Left renal pelvis (tissue), 4 donors: Measurements from ENCODE around the gene MAGEA10. TPM values are rescaled to one million over a fixed set of nuclear protein-coding genes. Genes with fewer than 3 reads are reported as not detected.
"Not testable (repeated sequence)": the region's sequence is repeated elsewhere in the genome, so short reads cannot be mapped to it uniquely, and the experiment has no call there.

Source experiments
- DNase-seq, 4 donors: peaks; one replicate each; pipeline ENCODE4 v3.0.0-alpha.2; 2013; ENCODE audit warnings: low read depth in 4 of 4, low spot score in 3 of 4
- polyA plus RNA-seq, 4 donors: library from polyadenylated mRNA; unstranded; fragments of 120-200 nt; gene quantifications; one replicate each; pipeline ENCODE4 v1.2.1, GENCODE V29; 2013; ENCODE audit not compliant: insufficient read length in 4 of 4

The MAGEA10 gene
- polyA plus RNA-seq = under 1 TPM in 1 of 4 donors, not detected in 3; 0.11 TPM

DNA sequence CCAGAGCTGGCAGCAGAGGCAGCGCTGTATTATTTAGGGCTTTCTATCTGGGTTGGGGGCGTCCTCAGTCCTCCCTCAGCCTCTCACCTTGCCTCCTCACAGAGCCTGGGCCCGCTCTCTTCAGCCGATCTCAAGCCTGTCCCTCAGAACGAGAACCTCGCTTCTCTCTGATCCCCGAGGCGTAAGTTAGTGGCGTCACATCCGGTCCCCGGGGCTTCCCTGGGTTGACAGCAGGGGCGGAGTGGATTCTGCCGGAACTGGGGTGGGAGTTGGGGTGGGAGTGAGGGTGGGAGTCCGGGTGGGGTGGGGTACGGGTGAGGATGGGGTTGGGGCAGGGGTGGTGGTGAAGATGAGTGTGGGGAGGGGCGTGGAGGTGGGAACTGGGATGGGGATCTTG, at the start of gene MAGEA10:
TSS of gene MAGEA10 (minus strand) at position 190 of the 397 bp plus-strand sequence. CDS start 2,957 bp downstream, outside the sequence.
- no peak for DNase-seq

DNA sequence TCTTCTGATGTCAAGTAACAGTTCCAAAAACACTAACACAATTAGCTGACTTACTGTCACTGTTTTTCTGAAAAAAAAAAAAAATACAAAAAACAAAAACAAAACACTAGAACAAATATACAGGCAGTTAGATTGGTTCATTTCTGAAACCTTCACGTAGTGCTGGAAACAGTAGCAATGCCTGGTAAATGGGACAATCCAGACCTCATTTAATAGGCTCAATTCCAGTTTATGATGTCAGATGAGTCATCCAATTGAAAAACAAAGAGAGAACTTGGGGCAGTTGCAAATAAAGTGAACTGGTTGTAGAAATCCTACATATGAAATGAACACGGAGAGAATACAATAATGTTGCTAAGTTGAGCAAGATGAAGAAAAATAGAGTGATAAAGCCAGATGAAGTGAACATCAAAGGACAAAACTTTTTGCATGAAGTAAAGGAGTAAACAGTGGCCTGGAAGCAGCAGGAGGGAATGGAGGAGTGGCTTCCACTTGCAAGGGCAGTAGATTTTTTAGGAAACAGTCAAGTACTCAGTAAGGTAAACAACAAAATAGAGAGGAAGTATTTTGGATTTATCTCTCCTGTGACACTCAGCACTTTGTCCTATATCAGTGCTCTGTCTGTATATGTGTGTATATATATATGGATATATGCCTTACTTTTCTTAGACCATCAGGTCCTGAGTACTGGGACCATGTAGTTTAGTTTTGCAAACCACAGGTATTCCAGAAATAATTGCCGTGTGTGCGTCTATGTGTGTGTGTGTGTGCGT, 39.3 kb upstream of the MAGEA10 start:
- DNase-seq = no peak

DNA sequence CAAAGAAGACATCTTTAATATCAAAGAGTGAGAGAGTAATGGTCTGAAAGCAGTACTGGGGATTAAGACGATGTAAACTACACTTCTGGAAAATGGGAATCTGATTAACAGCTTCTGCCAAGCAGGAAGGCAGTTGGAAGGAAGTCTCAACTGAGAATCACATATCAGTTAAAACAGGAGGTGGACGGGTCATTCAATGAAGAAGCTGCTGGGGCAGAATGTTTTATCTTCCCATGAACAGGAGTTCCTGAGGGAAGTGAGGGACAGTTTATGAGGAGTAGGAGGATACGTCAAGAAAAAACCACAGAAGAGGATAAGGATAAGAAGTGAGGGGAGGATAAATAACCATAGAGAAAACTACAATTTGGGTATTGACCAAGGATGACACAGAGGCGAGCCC, 38.7 kb upstream of the MAGEA10 start:
- no peak for DNase-seq

DNA sequence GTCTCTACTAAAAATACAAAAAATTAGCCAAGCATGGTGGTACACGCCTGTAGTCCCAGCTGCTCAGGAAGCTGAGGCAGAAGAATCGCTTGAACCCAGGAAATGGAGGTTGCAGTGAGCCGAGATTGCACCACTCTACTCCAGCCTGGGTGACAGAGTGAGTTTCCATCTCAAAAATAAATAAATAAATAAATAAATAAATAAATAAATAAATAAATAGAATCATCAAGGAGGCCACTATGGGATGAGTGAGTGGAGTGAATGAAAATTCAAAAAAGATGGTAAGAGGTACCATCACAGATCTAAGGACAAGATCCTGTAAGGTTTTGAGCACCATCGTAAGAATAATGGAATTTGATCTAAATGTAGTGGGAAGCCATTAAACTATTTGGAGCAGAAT, 37.5 kb upstream of the MAGEA10 start:
- DNase-seq = not testable (repeated sequence)

DNA sequence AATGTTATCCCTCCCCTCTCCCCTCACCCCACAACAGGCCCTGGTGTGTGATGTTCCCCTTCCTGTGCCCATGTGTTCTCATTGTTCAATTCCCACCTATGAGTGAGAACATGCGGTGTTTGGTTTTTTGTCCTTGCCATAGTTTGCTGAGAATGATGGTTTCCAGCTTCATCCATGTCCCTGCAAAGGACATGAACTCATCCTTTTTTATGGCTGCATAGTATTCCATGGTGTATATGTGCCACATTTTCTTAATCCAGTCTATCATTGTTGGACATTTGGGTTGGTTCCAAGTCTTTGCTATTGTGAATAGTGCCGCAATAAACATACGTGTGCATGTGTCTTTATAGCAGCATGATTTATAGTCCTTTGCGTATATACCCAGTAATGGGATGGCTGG, 35.5 kb upstream of the MAGEA10 start:
- DNase-seq = not testable (repeated sequence)

GRCh38 chrX:152170621-152171020, 32.2 kb upstream of the MAGEA10 start:
- DNase-seq = no peak

- no peak for DNase-seq
Observed at GRCh38 chrX:152165033-152165743, 26.8 kb upstream of the MAGEA10 start.

DNA sequence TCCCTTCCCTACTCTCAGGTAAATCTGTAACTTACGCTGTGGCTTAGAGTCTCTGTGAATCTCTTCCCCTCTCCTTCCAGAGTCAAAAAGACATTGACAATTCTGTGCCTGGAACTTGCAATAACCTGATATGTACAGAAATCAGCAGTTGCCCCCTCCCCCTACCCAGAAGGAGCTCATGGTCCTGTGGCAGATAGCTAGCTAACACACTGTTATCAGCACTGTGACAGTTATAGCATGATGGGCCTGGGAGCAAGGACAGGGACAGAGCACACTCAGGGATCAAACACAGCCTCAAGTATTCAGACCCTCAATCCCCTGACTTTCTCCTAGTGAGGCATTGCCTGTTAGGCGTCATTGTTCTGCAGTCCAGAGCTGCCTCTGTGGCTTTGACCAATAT, 18.7 kb upstream of the MAGEA10 start:
- DNase-seq = no peak

GRCh38 chrX:152155766-152156310, 17.5 kb upstream of the MAGEA10 start:
- no peak for DNase-seq

GRCh38 chrX:152154050-152154449, 15.7 kb upstream of the MAGEA10 start:
- DNase-seq = no peak

DNA sequence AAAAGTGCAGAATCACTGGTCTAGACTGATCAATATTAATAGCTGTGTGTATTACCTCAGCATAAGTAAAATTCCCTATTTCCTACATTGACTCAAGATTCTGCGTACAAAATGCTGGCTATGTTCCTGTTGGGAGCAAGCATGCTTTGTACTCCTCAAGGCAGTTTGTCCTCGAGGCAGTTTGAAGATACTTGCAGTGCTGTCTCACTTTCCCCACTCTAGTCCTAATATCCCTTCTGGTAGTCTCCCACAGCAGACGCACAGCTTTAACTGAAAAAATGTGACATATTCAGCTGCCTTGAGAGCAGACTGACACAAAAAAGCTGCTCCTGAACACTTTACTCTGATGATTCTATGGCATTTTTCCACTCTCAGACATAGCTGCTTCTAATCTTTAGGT, 12.9 kb upstream of the MAGEA10 start:
- no peak for DNase-seq

DNA sequence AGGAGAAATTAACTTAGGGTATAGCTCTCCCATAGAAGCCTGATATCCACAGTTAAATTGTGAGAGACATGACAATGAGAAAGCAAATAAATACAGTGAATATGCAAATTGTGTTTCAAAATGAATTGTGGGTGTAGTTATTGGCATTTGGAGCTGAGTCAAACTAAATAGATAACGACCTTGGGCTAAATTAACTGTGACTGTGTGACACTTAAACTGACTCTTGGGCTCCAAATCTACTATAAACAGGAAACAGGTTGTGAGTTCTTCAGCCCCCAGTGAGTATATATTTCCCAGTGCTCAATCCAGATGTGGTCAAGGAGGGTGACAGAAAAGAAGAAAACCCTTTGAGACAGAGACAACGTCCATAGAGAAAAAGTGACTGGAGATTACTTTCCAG, 11.3 kb upstream of the MAGEA10 start:
- no peak for DNase-seq

- DNase-seq = no peak
Observed at GRCh38 chrX:152139589-152139988, 1.2 kb upstream of the MAGEA10 start.

- no peak for DNase-seq
Observed at GRCh38 chrX:152137771-152138387, 498 bp downstream of the MAGEA10 start.

DNA sequence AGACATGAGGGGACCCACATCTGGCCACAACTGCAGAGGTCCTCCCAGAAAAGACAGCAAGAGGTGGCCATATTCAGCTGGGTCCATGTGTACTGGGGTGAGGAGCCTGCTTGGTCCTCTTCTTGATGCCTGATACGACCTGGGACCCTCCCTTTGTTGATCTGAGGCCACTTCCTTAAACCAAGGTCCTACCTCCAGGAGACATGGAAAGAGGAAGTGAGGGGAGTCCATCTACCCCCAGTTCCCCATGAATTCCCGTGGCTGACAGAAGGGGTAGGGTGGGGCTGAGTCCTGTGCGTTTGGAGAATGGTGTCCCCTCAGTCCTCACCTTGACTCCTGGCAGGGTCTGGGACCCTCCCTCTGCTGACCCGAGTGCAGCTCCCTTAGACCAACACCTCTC, 2.1 kb downstream of the MAGEA10 start:
- DNase-seq = no peak

- DNase-seq = no peak
Observed at GRCh38 chrX:152131525-152131924, 6.9 kb downstream of the MAGEA10 start.

DNA sequence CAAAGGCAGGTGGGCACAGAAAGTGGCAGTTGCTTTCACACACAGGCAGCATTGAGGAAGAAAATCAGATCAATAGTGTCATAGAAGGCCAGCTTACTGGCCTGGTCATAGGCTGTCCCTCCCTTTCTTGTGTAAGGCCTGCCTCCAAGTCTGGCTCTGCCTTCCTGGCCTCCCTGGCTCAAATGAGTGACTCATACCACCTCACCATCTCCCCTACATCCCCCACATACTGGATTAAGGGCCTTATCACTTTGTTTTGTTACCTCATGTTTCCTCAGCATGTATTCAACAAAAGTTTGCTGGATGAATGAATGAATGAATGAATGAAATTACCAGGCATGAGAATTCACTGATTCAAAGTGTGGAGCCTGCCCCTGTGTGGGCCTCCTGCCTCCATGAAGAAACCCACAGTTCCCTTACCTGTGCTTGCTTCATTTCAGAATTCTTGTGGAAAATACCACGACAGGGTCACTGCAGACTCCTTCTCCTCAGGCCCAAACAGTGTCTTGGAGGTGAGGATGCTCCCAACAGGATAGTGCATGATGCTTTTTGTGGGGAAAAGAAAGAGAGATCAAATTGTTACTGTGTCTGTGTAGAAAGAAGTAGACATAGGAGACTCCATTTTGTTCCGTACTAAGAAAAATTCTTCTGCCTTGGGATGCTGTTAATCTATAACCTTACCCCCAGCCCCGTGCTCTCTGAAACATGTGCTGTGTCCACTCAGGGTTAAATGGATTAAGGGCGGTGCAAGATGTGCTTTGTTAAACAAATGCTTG, 9.1 kb downstream of the MAGEA10 start:
- DNase-seq = not testable (repeated sequence)

- DNase-seq = no peak
Observed at GRCh38 chrX:152117305-152117704, 21.1 kb downstream of the MAGEA10 start.

DNA sequence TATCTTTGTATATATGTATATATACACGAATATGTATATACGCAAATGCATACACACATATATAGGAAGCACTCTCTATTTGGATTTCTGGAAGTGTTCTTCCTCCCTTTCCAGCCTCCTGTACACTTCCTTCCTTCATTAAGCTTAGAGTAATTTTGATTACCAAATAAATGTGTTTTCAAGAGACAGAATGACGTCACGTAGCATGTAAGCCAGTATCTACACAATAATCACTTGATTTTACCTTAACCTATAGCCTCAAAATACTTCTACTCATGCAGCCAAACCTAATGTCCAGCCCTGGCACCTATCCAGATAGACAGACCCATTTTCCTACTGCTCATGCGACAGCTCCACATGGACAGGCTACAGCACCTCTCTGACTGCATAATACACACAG, 29.9 kb downstream of the MAGEA10 start:
- DNase-seq = no peak

GRCh38 chrX:152103866-152104265, 34.5 kb downstream of the MAGEA10 start:
- DNase-seq = no peak

DNA sequence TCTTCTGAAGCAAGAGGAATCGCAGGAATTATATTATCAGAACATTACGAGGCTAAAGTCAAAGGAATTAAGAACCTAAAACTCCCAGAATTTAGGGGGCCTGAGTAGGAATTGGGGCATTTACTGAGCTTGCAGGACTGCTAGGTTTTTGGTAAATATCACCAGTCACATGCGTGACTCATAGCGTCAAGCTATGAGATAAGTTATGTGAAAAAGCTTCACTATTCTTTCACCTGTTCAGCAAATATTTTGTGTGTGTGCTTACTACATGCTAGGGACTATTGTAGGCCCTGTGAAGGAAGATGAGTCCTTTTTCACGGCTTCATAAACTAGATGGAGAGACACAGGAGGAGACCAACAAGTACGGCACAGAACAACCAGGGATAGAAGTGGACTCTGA, 52.2 kb downstream of the MAGEA10 start:
- no peak for DNase-seq
